GM23248 (cell line): Measurements from ENCODE around the gene NRSN2. TPM values are rescaled to one million over a fixed set of nuclear protein-coding genes. Genes with fewer than 3 reads are reported as not detected.

Source experiments
- DNase-seq: peaks from one replicate; pipeline ENCODE4 v3.0.0-alpha.2; 2015
- H2AFZ ChIP-seq: fragments of 200-600 bp; sonication (generic); 2 replicates; pipeline ENCODE4 v1.6.1; 2016; ENCODE audit warnings: antibody characterized with exemption
- H3F3A ChIP-seq: fragments of 200-600 bp; sonication (generic); 2 replicates; pipeline ENCODE4 v1.6.1; 2016; ENCODE audit warnings: mild to moderate bottlenecking, antibody characterized with exemption, mixed run types; ENCODE audit not compliant: insufficient read depth
- H3K27ac ChIP-seq: fragments of 200-600 bp; sonication (generic); 2 replicates; pipeline ENCODE4 v1.5.1; 2016; ENCODE audit warnings: mild to moderate bottlenecking
- H3K27me3 ChIP-seq: fragments of 200-600 bp; sonication (generic); replicated peaks from 2 replicates; pipeline ENCODE4 v1.6.1; 2016; ENCODE audit warnings: mild to moderate bottlenecking; ENCODE audit not compliant: insufficient read depth
- H3K36me3 ChIP-seq: fragments of 200-600 bp; sonication (generic); 2 replicates; pipeline ENCODE4 v1.6.1; 2016; ENCODE audit warnings: low read depth, mild to moderate bottlenecking
- H3K4me1 ChIP-seq: fragments of 200-600 bp; sonication (generic); 2 replicates; pipeline ENCODE4 v1.6.1; 2016; ENCODE audit warnings: mild to moderate bottlenecking; ENCODE audit not compliant: insufficient read depth
- H3K4me2 ChIP-seq: fragments of 200-600 bp; sonication (generic); one replicate; pipeline ENCODE4 v1.6.1; 2016; ENCODE audit warnings: mild to moderate bottlenecking; ENCODE audit not compliant: unreplicated experiment
- H3K4me3 ChIP-seq: fragments of 200-600 bp; sonication (generic); 2 replicates; pipeline ENCODE4 v1.5.1; 2016; ENCODE audit warnings: mild to moderate bottlenecking
- H3K79me2 ChIP-seq: fragments of 200-600 bp; sonication (generic); 2 replicates; pipeline ENCODE4 v1.6.1; 2016; ENCODE audit warnings: mild to moderate bottlenecking; ENCODE audit not compliant: insufficient read depth
- H3K9ac ChIP-seq: fragments of 200-600 bp; sonication (generic); 2 replicates; pipeline ENCODE4 v1.6.1; 2016; ENCODE audit warnings: mild to moderate bottlenecking
- H3K9me2 ChIP-seq: fragments of 200-600 bp; sonication (generic); 2 replicates; pipeline ENCODE4 v1.6.1; 2016; ENCODE audit warnings: mixed run types, mild to moderate bottlenecking, moderate library complexity; ENCODE audit not compliant: insufficient read depth
- H3K9me3 ChIP-seq: fragments of 200-600 bp; sonication (generic); one replicate; pipeline ENCODE4 v1.6.1; 2017; ENCODE audit warnings: low read depth
- H4K20me1 ChIP-seq: fragments of 200-600 bp; sonication (generic); 2 replicates; pipeline ENCODE4 v1.6.0; 2016; ENCODE audit not compliant: insufficient read depth
- EZH2 ChIP-seq: fragments of 200-600 bp; sonication (generic); IDR thresholded peaks from 2 replicates; pipeline ENCODE4 v1.6.1; 2018; ENCODE audit warnings: antibody characterized with exemption, mild to moderate bottlenecking; ENCODE audit not compliant: insufficient read depth, poor library complexity, severe bottlenecking
- EZH2phosphoT487 ChIP-seq: fragments of 200-600 bp; sonication (generic); IDR thresholded peaks from 2 replicates; pipeline ENCODE4 v1.6.1; 2018; ENCODE audit warnings: antibody characterized with exemption, moderate library complexity, mild to moderate bottlenecking, low read depth; ENCODE audit not compliant: insufficient read depth
- WGBS, 2 experiments: methylation state at CpG; one replicate each; pipeline ENCODE4 v1.1.6; 2015 to 2017; ENCODE audit warnings: low lambda C conversion rate in 2 of 2, low coverage in 1 of 2; ENCODE audit errors: missing lambda C conversion rate in 2 of 2; 5-methylcytosine and 5-hydroxymethylcytosine counted together
- in situ Hi-C: fragments of 300-500 bp; cut with MboI; formaldehyde crosslinking; loops from 2 replicates; pipeline ENCODE4 v1.15.0; 2020
- polyA plus RNA-seq: library from polyadenylated mRNA; unstranded; fragments of >200 nt; fragmentation: Nextera tagmentation; extraction: Ambion mirVana; gene quantifications from 2 replicates; pipeline ENCODE4 v1.2.1, GENCODE V29; 2016
- total RNA-seq: library from RNA; depleted of rRNA; stranded (reverse); fragments of >200 nt; shearing (Covaris generic); gene quantifications from 2 replicates; pipeline ENCODE4 v1.2.3, GENCODE V29; 2014

The NRSN2 gene
- total and polyA plus RNA-seq, 2 experiments from 2014 or later, result 76.7 to 76.8 TPM

DNA sequence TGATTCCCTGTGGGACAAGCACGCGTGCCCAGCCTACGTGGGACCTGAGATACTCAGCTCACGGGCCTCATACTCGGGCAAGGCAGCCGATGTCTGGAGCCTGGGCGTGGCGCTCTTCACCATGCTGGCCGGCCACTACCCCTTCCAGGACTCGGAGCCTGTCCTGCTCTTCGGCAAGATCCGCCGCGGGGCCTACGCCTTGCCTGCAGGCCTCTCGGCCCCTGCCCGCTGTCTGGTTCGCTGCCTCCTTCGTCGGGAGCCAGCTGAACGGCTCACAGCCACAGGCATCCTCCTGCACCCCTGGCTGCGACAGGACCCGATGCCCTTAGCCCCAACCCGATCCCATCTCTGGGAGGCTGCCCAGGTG is 49.3 kb downstream of the NRSN2 start:
- in situ Hi-C loops, result no loop called here
- no peak overlapping the region for H3K27ac ChIP-seq
- H3K4me1 ChIP-seq, result no peaks in the 10 kb centered on the region
- no peaks in the 10 kb centered on the region for H3K9me3 ChIP-seq
- H3K9ac ChIP-seq, result no peak overlapping the region
- DNase-seq, result no peak
- no peak overlapping the region for H3K4me2 ChIP-seq
- H2AFZ ChIP-seq, result no peak overlapping the region
- H3K27me3 ChIP-seq, result no peaks in the 10 kb centered on the region
- H3K4me3 ChIP-seq, result no peak overlapping the region
- H3F3A ChIP-seq, result no peaks in the 10 kb centered on the region
- H3K79me2 ChIP-seq, result no peaks in the 10 kb centered on the region
- H3K36me3 ChIP-seq, result peaks cover 57% of the 10 kb centered on the region
- H4K20me1 ChIP-seq, result no peaks in the 10 kb centered on the region
- 93% methylated on average over 23 to 24 of the region's 24 CpGs for WGBS, 2 experiments
- no peak for TF ChIP-seq EZH2phosphoT487
- no peak for TF ChIP-seq EZH2
- H3K9me2 ChIP-seq, result no peaks in the 10 kb centered on the region

DNA sequence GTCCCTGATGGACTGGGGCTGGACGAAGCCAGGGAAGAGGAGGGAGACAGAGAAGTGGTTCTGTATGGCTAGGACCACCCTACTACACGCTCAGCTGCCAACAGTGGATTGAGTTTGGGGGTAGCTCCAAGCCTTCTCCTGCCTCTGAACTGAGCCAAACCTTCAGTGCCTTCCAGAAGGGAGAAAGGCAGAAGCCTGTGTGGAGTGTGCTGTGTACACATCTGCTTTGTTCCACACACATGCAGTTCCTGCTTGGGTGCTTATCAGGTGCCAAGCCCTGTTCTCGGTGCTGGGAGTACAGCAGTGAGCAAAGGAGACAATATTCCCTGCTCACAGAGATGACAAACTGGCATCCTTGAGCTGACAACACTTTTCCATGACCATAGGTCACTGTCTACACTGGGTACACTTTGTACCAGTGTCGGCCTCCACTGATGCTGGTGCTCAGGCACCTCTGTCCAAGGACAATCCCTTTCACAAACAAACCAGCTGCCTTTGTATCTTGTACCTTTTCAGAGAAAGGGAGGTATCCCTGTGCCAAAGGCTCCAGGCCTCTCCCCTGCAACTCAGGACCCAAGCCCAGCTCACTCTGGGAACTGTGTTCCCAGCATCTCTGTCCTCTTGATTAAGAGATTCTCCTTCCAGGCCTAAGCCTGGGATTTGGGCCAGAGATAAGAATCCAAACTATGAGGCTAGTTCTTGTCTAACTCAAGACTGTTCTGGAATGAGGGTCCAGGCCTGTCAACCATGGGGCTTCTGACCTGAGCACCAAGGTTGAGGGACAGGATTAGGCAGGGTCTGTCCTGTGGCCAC is 49.9 kb downstream of the NRSN2 start:
- H2AFZ ChIP-seq, result no peak overlapping the region
- TF ChIP-seq EZH2phosphoT487 (no peak), EZH2 (no peak)
- no peak overlapping the region for H3K4me2 ChIP-seq
- peaks cover 52% of the 10 kb centered on the region for H3K36me3 ChIP-seq
- H4K20me1 ChIP-seq, result no peaks in the 10 kb centered on the region
- H3K9me3 ChIP-seq, result no peaks in the 10 kb centered on the region
- no peak overlapping the region for H3K4me3 ChIP-seq
- no peaks in the 10 kb centered on the region for H3K27me3 ChIP-seq
- no peaks in the 10 kb centered on the region for H3F3A ChIP-seq
- H3K27ac ChIP-seq, result no peak overlapping the region
- no peaks in the 10 kb centered on the region for H3K4me1 ChIP-seq
- H3K79me2 ChIP-seq, result no peaks in the 10 kb centered on the region
- in situ Hi-C loops, result no loop called here
- H3K9me2 ChIP-seq, result no peaks in the 10 kb centered on the region
- DNase-seq, result no peak
- no peak overlapping the region for H3K9ac ChIP-seq
- 92% methylated on average over 4 of the region's 4 CpGs for WGBS, 2 experiments

DNA sequence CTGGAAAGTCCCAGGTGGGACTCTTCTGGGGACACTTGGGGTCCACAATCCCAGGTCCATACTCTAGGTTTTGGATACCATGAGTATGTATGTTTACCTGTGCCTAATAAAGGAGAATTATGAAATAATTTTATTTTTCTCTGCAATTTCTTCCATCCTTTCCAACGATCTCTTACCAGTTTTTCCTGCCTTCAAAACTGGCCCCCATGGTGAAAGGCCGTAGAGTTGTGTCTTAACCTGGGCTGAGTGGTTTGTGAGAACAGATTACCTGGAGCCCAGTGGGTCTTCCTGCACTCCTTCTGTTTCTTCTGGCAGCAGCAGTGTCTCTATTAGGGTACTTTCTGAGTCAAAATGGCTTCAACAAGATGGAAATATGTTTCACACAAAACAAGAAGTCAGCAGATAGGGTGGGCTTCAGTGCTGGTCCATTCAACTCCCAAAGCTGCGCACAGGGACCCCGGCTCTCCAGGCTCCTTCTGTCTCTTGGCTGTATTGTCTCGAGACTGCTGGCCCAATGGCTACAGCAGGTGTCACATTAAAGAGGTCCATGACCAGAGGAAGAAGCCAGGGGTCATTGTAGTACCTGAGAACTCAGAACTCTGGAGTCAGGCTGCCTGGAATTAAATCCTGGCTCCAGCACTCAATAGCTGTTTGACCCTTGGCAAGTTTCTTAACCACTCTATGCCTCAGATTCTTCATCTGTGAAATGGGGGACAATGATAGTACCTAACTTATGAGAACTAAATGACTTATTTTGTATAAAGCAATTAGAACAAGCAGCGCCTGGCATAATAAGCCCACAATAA is 50.7 kb downstream of the NRSN2 start:
- in situ Hi-C loops, result no loop called here
- no peak overlapping the region for H2AFZ ChIP-seq
- H3K79me2 ChIP-seq, result no peaks in the 10 kb centered on the region
- no peak overlapping the region for H3K4me3 ChIP-seq
- no peak overlapping the region for H3K9ac ChIP-seq
- no peak for DNase-seq
- H3K36me3 ChIP-seq, result peaks cover 44% of the 10 kb centered on the region
- H3K27me3 ChIP-seq, result no peaks in the 10 kb centered on the region
- no peaks in the 10 kb centered on the region for H3K9me3 ChIP-seq
- H3K4me1 ChIP-seq, result no peaks in the 10 kb centered on the region
- no peak for TF ChIP-seq EZH2
- TF ChIP-seq EZH2phosphoT487, result no peak
- H3K9me2 ChIP-seq, result no peaks in the 10 kb centered on the region
- no peaks in the 10 kb centered on the region for H3F3A ChIP-seq
- no peaks in the 10 kb centered on the region for H4K20me1 ChIP-seq
- 89 to 98% methylated on average over 6 of the region's 6 CpGs for WGBS, 2 experiments
- no peak overlapping the region for H3K4me2 ChIP-seq
- no peak overlapping the region for H3K27ac ChIP-seq

DNA sequence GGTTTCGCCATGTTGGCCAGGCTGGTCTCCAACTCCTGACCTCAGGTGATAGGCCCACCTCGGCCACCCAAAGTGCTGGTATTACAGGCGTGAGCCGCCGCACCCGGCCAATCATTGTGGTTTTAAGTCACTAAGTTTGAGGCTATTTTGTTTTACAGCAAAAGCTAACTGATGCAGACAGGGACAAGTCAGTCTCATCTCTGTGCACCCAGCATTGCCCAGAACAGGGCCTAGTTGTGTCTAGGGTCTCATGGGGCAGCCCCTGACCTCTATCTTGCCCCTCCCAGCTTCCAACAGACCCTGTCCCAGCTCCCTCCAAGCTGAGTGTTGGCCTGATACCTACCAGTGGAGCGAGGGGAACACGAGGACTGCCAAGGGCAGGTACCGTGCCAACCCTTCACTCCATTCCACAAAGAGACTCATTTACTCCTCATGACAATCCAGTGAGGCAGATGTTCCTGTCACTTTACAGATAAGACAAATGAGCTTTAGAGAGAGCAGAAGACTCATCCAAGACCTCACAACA is 52.3 kb downstream of the NRSN2 start:
- Histone ChIP-seq H3K4me3 (no peak overlapping the region), H3K4me2 (no peak overlapping the region), H3K9me2 (no peaks in the 10 kb centered on the region), H3K9ac (no peak overlapping the region), H3K36me3 (peaks cover 29% of the 10 kb centered on the region), H4K20me1 (no peaks in the 10 kb centered on the region), H3K79me2 (no peaks in the 10 kb centered on the region), H3K9me3 (no peaks in the 10 kb centered on the region), H3K27ac (no peak overlapping the region), H2AFZ (no peak overlapping the region), H3K4me1 (no peaks in the 10 kb centered on the region), H3K27me3 (no peaks in the 10 kb centered on the region), H3F3A (no peaks in the 10 kb centered on the region)
- 93 to 94% methylated on average over 8 to 9 of the region's 9 CpGs for WGBS, 2 experiments
- DNase-seq, result no peak
- in situ Hi-C loops, result no loop called here
- TF ChIP-seq EZH2 (no peak), EZH2phosphoT487 (no peak)
